ENCODE measurements around the gene RRAS2.

RRAS2 gene

GRCh38 chr11:14264966-14265365 lies 94.0 kb downstream of the RRAS2 start:
- no peak for TF ChIP-seq CTCF (IDR thresholded peaks at IDR 0.05; ENCODE audit: control insufficient read depth, insufficient read depth, low read depth, low read length, missing control alignments)
- no peak for DNase-seq (ENCODE audit: low read depth)
- H3K4me3 ChIP-seq (ENCODE audit: control insufficient read depth, low read depth, low read length) = no peak overlapping the region

DNA sequence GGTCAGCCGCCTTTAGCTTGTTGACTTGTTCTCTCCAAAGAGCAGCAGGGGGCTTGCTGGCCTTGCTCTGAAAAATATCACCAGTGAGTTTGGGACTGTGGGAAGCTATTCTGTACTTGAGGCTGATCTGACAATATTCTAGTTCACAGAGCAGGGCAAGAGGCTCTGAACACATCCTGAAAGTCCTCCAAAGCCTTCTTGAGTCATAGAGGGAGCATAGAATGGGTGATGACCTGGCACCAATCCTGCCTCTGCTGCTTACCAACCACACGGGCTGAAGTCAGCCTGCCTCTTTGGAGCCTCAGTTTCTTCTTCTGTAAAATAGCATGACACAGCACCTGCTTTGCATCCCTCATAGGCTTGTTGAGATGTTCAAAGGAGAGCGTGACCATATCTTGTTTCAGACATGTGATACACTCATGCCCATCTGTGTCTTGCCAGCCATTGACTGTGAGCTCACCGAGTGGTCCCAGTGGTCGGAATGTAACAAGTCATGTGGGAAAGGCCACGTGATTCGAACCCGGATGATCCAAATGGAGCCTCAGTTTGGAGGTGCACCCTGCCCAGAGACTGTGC lies 96.6 kb downstream of the RRAS2 start:
- no peak for TF ChIP-seq CTCF (IDR thresholded peaks at IDR 0.05; ENCODE audit: control insufficient read depth, insufficient read depth, low read depth, low read length, missing control alignments)
- no peak for DNase-seq (ENCODE audit: low read depth)
- H3K4me3 ChIP-seq (ENCODE audit: control insufficient read depth, low read depth, low read length) = no peak overlapping the region

DNA sequence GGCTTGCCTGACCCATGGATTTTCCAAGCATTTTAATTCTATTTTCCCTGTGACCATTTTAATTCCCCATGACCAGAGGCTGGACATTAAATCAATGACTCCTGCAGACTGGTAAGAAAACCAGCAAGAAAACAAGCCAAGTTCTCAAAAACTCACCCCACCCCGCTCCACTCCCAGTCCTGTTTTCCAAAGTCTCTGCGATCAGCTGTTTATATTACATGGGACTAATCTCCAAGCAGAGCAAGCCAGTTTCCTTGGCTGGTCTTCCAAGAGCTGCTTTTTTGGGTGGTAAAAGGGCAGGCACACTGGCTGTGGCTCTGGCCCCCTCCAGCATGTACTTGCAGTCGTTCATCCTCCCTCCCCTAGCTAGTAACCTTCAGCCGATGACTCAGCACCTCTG lies 97.9 kb downstream of the RRAS2 start:
- DNase-seq (ENCODE audit: low read depth) = no peak
- no peak for TF ChIP-seq CTCF (IDR thresholded peaks at IDR 0.05; ENCODE audit: control insufficient read depth, insufficient read depth, low read depth, low read length, missing control alignments)
- no peak overlapping the region for H3K4me3 ChIP-seq (ENCODE audit: control insufficient read depth, low read depth, low read length)

- TF ChIP-seq CTCF (IDR thresholded peaks at IDR 0.05; ENCODE audit: control insufficient read depth, insufficient read depth, low read depth, low read length, missing control alignments) = no peak
- DNase-seq (ENCODE audit: low read depth) = no peak
These were observed 99.1 kb downstream of the RRAS2 start for GRCh38 chr11:14259878-14260277.

GRCh38 chr11:14259186-14259784 lies 99.7 kb downstream of the RRAS2 start:
- no peak for TF ChIP-seq CTCF (IDR thresholded peaks at IDR 0.05; ENCODE audit: control insufficient read depth, insufficient read depth, low read depth, low read length, missing control alignments)
- no peak for DNase-seq (ENCODE audit: low read depth)
- H3K4me3 ChIP-seq (ENCODE audit: control insufficient read depth, low read depth, low read length) = no peak overlapping the region

More at GRCh38 chr11:14259878-14260277, 99.1 kb downstream of the RRAS2 start:
- H3K4me3 ChIP-seq (ENCODE audit: control insufficient read depth, low read depth, low read length) = no peak overlapping the region

DNA sequence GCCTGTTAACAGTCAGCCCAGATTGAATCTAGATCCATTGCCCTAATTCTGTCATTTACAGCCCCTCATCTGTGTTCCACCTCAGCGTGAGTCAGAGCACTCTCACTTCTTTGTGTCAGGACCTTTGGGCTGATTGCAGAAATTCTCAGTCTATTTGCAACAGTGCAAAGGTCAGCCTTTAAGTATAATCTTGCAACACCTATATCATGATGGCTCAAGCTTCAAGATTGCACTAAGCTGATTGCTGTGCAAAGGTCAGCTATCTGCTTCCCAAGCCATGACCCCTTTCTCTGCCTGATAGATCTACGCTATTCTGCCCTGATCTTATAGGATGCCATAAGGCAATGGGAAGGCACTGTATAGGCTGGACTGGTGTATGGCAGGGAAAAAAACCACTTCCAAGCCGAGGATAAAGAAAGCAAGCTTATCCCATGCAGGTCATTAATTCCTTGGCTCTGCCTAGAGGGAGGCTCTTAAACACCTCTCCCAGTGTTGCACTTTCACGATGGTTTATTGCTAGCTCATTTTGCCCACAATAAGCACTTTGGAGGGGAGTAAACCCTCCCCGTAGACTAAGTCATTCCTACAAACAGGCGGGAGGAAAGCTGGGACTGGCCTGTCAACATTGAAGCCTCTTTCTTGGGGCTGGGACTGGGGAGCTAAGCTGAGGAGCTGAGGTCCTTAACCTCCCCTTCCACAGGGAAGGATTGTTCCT lies 100.6 kb downstream of the RRAS2 start:
- no peak overlapping the region for H3K4me3 ChIP-seq (ENCODE audit: control insufficient read depth, low read depth, low read length)
- TF ChIP-seq CTCF (IDR thresholded peaks at IDR 0.05; ENCODE audit: control insufficient read depth, insufficient read depth, low read depth, low read length, missing control alignments) = no peak
- no peak for DNase-seq (ENCODE audit: low read depth)

Data from AG09309 (cell line).